ENCODE results near the gene MRPS14.

DNA sequence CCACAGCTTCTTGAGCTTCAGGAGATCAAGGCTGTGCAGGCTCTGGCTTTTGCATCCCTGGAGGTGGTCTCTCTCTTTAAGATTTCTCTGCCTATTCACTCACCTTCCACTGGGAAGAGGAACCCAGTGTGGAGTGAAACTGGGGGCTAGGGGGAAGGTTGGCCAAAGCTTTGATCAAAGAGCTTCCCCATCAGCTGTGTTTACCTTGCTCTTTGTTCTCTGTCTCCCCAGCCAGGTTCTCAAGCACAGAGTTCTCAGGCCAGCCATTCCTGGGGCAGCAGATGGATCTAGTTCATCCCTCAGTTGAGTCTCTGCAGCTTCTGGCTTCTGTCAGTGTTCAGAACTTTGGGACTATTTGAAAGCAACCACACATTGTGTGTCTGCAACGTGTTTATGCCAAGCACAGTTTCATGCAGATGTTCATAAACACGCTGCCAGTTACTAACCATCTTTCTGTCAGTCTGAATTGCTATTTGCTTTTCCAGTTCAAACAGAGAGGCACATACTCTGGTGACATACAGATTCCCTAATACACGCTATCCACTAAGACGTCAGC, 17.2 kb upstream of the MRPS14 start:
- TF ChIP-seq RFX5 (IDR thresholded peaks at IDR 0.05; ENCODE audit: low read length) (no peak), RAD21 (IDR thresholded peaks at IDR 0.05; ENCODE audit: low read length) (no peak), FOSL2 (IDR thresholded peaks at IDR 0.05; ENCODE audit: borderline replicate concordance, low read depth) (no peak), JUND (IDR thresholded peaks at IDR 0.05) (no peak)
- TF ChIP-seq, protein P1, sequence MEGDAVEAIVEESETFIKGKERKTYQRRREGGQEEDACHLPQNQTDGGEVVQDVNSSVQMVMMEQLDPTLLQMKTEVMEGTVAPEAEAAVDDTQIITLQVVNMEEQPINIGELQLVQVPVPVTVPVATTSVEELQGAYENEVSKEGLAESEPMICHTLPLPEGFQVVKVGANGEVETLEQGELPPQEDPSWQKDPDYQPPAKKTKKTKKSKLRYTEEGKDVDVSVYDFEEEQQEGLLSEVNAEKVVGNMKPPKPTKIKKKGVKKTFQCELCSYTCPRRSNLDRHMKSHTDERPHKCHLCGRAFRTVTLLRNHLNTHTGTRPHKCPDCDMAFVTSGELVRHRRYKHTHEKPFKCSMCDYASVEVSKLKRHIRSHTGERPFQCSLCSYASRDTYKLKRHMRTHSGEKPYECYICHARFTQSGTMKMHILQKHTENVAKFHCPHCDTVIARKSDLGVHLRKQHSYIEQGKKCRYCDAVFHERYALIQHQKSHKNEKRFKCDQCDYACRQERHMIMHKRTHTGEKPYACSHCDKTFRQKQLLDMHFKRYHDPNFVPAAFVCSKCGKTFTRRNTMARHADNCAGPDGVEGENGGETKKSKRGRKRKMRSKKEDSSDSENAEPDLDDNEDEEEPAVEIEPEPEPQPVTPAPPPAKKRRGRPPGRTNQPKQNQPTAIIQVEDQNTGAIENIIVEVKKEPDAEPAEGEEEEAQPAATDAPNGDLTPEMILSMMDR (IDR thresholded peaks at IDR 0.05): no peak
- TF ChIP-seq, protein P2, sequence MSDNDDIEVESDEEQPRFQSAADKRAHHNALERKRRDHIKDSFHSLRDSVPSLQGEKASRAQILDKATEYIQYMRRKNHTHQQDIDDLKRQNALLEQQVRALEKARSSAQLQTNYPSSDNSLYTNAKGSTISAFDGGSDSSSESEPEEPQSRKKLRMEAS (IDR thresholded peaks at IDR 0.05; ENCODE audit: low read depth): no peak
- TF ChIP-seq, protein P3, sequence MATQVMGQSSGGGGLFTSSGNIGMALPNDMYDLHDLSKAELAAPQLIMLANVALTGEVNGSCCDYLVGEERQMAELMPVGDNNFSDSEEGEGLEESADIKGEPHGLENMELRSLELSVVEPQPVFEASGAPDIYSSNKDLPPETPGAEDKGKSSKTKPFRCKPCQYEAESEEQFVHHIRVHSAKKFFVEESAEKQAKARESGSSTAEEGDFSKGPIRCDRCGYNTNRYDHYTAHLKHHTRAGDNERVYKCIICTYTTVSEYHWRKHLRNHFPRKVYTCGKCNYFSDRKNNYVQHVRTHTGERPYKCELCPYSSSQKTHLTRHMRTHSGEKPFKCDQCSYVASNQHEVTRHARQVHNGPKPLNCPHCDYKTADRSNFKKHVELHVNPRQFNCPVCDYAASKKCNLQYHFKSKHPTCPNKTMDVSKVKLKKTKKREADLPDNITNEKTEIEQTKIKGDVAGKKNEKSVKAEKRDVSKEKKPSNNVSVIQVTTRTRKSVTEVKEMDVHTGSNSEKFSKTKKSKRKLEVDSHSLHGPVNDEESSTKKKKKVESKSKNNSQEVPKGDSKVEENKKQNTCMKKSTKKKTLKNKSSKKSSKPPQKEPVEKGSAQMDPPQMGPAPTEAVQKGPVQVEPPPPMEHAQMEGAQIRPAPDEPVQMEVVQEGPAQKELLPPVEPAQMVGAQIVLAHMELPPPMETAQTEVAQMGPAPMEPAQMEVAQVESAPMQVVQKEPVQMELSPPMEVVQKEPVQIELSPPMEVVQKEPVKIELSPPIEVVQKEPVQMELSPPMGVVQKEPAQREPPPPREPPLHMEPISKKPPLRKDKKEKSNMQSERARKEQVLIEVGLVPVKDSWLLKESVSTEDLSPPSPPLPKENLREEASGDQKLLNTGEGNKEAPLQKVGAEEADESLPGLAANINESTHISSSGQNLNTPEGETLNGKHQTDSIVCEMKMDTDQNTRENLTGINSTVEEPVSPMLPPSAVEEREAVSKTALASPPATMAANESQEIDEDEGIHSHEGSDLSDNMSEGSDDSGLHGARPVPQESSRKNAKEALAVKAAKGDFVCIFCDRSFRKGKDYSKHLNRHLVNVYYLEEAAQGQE (IDR thresholded peaks at IDR 0.05; ENCODE audit: low read depth, low read length): no peak
- TF ChIP-seq, protein P4, sequence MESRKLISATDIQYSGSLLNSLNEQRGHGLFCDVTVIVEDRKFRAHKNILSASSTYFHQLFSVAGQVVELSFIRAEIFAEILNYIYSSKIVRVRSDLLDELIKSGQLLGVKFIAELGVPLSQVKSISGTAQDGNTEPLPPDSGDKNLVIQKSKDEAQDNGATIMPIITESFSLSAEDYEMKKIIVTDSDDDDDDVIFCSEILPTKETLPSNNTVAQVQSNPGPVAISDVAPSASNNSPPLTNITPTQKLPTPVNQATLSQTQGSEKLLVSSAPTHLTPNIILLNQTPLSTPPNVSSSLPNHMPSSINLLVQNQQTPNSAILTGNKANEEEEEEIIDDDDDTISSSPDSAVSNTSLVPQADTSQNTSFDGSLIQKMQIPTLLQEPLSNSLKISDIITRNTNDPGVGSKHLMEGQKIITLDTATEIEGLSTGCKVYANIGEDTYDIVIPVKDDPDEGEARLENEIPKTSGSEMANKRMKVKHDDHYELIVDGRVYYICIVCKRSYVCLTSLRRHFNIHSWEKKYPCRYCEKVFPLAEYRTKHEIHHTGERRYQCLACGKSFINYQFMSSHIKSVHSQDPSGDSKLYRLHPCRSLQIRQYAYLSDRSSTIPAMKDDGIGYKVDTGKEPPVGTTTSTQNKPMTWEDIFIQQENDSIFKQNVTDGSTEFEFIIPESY (IDR thresholded peaks at IDR 0.05; ENCODE audit: borderline replicate concordance, low read depth): no peak
